KMS-11 (cell line): ENCODE data around the gene LRCOL1.

Source experiments
- H2AFZ ChIP-seq: fragments of 200-600 bp; sonication (generic); 2 replicates; pipeline ENCODE4 v1.6.1; 2016; ENCODE audit warnings: antibody characterized with exemption, mixed run types, low read depth
- H3K27ac ChIP-seq: fragments of 200-600 bp; sonication (generic); 2 replicates; pipeline ENCODE4 v1.6.1; 2016; ENCODE audit warnings: mild to moderate bottlenecking, mixed run types
- H3K27me3 ChIP-seq: fragments of 200-600 bp; sonication (generic); 2 replicates; pipeline ENCODE4 v1.6.1; 2017; ENCODE audit warnings: mild to moderate bottlenecking, low read depth, mixed run types, moderate library complexity; ENCODE audit not compliant: insufficient read depth
- H3K36me3 ChIP-seq: fragments of 200-600 bp; sonication (generic); 2 replicates; pipeline ENCODE4 v1.6.1; 2017; ENCODE audit warnings: mild to moderate bottlenecking, mixed run types; ENCODE audit not compliant: insufficient read depth
- H3K4me1 ChIP-seq: fragments of 200-600 bp; sonication (generic); 2 replicates; pipeline ENCODE4 v1.6.1; 2016; ENCODE audit warnings: mild to moderate bottlenecking, low read depth, mixed run types; ENCODE audit not compliant: poor library complexity, severe bottlenecking
- H3K4me2 ChIP-seq: fragments of 200-600 bp; sonication (generic); 2 replicates; pipeline ENCODE4 v1.7.0; 2016; ENCODE audit warnings: mild to moderate bottlenecking, mixed run types
- H3K4me3 ChIP-seq: fragments of 200-600 bp; sonication (generic); IDR thresholded peaks from 2 replicates; pipeline ENCODE4 v1.6.1; 2017; ENCODE audit warnings: low read depth, low read length, mixed read lengths; ENCODE audit not compliant: insufficient read depth
- H3K79me2 ChIP-seq: fragments of 200-600 bp; sonication (generic); 2 replicates; pipeline ENCODE4 v1.6.1; 2016; ENCODE audit warnings: low read depth, mixed run types; ENCODE audit not compliant: insufficient read depth
- H3K9ac ChIP-seq: fragments of 200-600 bp; sonication (generic); 2 replicates; pipeline ENCODE4 v1.6.1; 2016; ENCODE audit warnings: mild to moderate bottlenecking, mixed run types
- H4K20me1 ChIP-seq: fragments of 200-600 bp; sonication (generic); 2 replicates; pipeline ENCODE4 v1.6.1; 2016; ENCODE audit warnings: mild to moderate bottlenecking, mixed run types; ENCODE audit not compliant: insufficient read depth
- TF ChIP-seq, protein P1 (sequence below): fragments of 200-600 bp; sonication (generic); conservative IDR thresholded peaks from 2 replicates; pipeline ENCODE4 v1.6.1; 2017; ENCODE audit warnings: low read depth, mild to moderate bottlenecking, antibody characterized with exemption, low read length, moderate library complexity, mixed read lengths

LRCOL1 gene

GRCh38 chr12:132578826-132579225, 31.6 kb downstream of the LRCOL1 start:
- no peaks in the 10 kb centered on the region for H4K20me1 ChIP-seq
- TF ChIP-seq, protein P1, sequence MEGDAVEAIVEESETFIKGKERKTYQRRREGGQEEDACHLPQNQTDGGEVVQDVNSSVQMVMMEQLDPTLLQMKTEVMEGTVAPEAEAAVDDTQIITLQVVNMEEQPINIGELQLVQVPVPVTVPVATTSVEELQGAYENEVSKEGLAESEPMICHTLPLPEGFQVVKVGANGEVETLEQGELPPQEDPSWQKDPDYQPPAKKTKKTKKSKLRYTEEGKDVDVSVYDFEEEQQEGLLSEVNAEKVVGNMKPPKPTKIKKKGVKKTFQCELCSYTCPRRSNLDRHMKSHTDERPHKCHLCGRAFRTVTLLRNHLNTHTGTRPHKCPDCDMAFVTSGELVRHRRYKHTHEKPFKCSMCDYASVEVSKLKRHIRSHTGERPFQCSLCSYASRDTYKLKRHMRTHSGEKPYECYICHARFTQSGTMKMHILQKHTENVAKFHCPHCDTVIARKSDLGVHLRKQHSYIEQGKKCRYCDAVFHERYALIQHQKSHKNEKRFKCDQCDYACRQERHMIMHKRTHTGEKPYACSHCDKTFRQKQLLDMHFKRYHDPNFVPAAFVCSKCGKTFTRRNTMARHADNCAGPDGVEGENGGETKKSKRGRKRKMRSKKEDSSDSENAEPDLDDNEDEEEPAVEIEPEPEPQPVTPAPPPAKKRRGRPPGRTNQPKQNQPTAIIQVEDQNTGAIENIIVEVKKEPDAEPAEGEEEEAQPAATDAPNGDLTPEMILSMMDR = no peak
- no peak overlapping the region for H3K9ac ChIP-seq
- no peak overlapping the region for H3K27ac ChIP-seq
- no peak overlapping the region for H3K4me2 ChIP-seq
- no peak overlapping the region for H3K4me3 ChIP-seq
- no peaks in the 10 kb centered on the region for H3K36me3 ChIP-seq
- H2AFZ ChIP-seq = no peak overlapping the region
- H3K79me2 ChIP-seq = no peaks in the 10 kb centered on the region
- H3K4me1 ChIP-seq = no peaks in the 10 kb centered on the region
- no peaks in the 10 kb centered on the region for H3K27me3 ChIP-seq

DNA sequence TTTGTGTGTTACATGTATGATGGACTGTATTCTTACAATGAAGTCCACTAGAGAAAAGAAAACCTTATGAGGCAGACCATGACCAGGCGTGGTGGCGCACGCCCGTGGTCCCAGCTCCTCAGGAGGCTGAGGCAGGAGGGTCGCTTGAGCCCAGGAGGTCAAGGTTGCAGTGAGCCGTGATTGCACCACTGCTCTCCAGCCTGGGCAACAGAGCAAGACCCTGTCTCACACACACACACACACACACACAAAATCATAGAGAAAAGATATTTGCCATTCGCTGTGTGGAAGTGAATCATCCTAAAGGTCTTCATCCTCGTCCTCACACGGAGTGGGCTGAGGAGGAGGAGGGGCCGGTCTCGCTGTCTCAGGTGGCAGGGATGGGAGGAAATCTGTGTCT, 32.3 kb downstream of the LRCOL1 start:
- TF ChIP-seq, protein P1 = no peak
- no peak overlapping the region for H3K4me2 ChIP-seq
- no peaks in the 10 kb centered on the region for H3K36me3 ChIP-seq
- H3K27me3 ChIP-seq = no peaks in the 10 kb centered on the region
- H2AFZ ChIP-seq = no peak overlapping the region
- H4K20me1 ChIP-seq = no peaks in the 10 kb centered on the region
- H3K4me3 ChIP-seq = no peak overlapping the region
- H3K9ac ChIP-seq = no peak overlapping the region
- H3K4me1 ChIP-seq = no peaks in the 10 kb centered on the region
- no peak overlapping the region for H3K27ac ChIP-seq
- H3K79me2 ChIP-seq = no peaks in the 10 kb centered on the region

GRCh38 chr12:132577191-132577920, 33.0 kb downstream of the LRCOL1 start:
- no peaks in the 10 kb centered on the region for H3K27me3 ChIP-seq
- no peak overlapping the region for H3K4me2 ChIP-seq
- no peaks in the 10 kb centered on the region for H3K36me3 ChIP-seq
- TF ChIP-seq, protein P1 = no peak
- no peak overlapping the region for H3K9ac ChIP-seq
- H3K27ac ChIP-seq = no peak overlapping the region
- H3K79me2 ChIP-seq = no peaks in the 10 kb centered on the region
- no peaks in the 10 kb centered on the region for H3K4me1 ChIP-seq
- H3K4me3 ChIP-seq = no peak overlapping the region
- H4K20me1 ChIP-seq = no peaks in the 10 kb centered on the region
- no peak overlapping the region for H2AFZ ChIP-seq

DNA sequence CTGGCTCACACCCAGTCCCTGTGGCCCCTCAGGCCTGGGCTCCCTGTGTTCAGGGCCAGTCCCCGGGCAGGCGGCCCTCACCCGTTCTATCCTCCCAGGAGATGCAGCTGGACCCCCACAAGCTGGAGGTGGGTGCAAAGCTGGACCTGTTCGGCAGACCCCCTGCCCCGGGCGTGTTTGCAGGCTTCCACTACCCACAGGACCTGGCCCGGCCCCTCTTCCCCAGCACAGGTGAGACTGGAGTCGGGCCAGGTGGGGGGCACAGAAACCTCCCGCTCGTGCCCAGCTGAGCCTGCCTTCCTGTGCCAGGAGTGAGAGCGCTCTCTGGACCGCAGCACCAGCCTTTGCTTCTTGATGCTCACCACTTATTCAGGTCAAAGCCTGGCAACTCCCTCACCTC, 33.7 kb downstream of the LRCOL1 start:
- no peak overlapping the region for H3K4me3 ChIP-seq
- no peaks in the 10 kb centered on the region for H4K20me1 ChIP-seq
- H2AFZ ChIP-seq = no peak overlapping the region
- no peak overlapping the region for H3K9ac ChIP-seq
- H3K36me3 ChIP-seq = no peaks in the 10 kb centered on the region
- TF ChIP-seq, protein P1 = no peak
- no peak overlapping the region for H3K27ac ChIP-seq
- no peaks in the 10 kb centered on the region for H3K4me1 ChIP-seq
- H3K27me3 ChIP-seq = no peaks in the 10 kb centered on the region
- H3K79me2 ChIP-seq = no peaks in the 10 kb centered on the region
- no peak overlapping the region for H3K4me2 ChIP-seq
